Ishikawa (cell line): ENCODE measurements around the gene ITGA11.

ENCODE experiments used
- CEBPB ChIP-seq: IDR thresholded peaks from 2 replicates; pipeline ENCODE4 v1.6.1; 2012
- CREB1 ChIP-seq: IDR thresholded peaks from 2 replicates; pipeline ENCODE4 v1.6.1; 2012; ENCODE audit warnings: low read depth
- EGR1 ChIP-seq: IDR thresholded peaks from 2 replicates; pipeline ENCODE4 v1.6.1; 2012
- EP300 ChIP-seq: IDR thresholded peaks from 2 replicates; pipeline ENCODE4 v1.6.1; 2012; ENCODE audit warnings: borderline replicate concordance
- TCF12 ChIP-seq: IDR thresholded peaks from 2 replicates; pipeline ENCODE4 v1.6.1; 2012; ENCODE audit warnings: low read depth
- TEAD4 ChIP-seq: IDR thresholded peaks from 2 replicates; pipeline ENCODE4 v1.6.1; 2012
- TF ChIP-seq, protein P1 (sequence below): IDR thresholded peaks from 2 replicates; pipeline ENCODE4 v1.6.1; 2012

- TF ChIP-seq EP300 (no peak), TEAD4 (no peak), TCF12 (no peak), EGR1 (no peak), CEBPB (no peak), CREB1 (no peak)
- TF ChIP-seq, protein P1, sequence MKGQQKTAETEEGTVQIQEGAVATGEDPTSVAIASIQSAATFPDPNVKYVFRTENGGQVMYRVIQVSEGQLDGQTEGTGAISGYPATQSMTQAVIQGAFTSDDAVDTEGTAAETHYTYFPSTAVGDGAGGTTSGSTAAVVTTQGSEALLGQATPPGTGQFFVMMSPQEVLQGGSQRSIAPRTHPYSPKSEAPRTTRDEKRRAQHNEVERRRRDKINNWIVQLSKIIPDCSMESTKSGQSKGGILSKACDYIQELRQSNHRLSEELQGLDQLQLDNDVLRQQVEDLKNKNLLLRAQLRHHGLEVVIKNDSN = no peak
These were observed 52.8 kb downstream of the ITGA11 start for GRCh38 chr15:68379058-68379758.
